Parathyroid adenoma (tissue), 2 donors: Measurements from ENCODE around the gene MTA2.

Experiments used
- H2AFZ ChIP-seq: fragments of 300-600 bp; sonication (generic); one replicate; pipeline ENCODE4 v1.7.0; 2017; ENCODE audit warnings: antibody characterized with exemption, mild to moderate bottlenecking
- H3K27ac ChIP-seq: fragments of 300-600 bp; sonication (generic); one replicate; pipeline ENCODE4 v1.7.0; 2017
- H3K27me3 ChIP-seq: fragments of 300-600 bp; sonication (generic); one replicate; pipeline ENCODE4 v1.7.0; 2017; ENCODE audit warnings: low read length; ENCODE audit not compliant: control insufficient read depth, insufficient read depth
- H3K36me3 ChIP-seq: fragments of 300-600 bp; sonication (generic); one replicate; pipeline ENCODE4 v1.7.0; 2017; ENCODE audit warnings: low read length; ENCODE audit not compliant: control insufficient read depth, insufficient read depth
- H3K4me1 ChIP-seq: fragments of 300-600 bp; sonication (generic); one replicate; pipeline ENCODE4 v1.7.0; 2017; ENCODE audit warnings: control low read depth
- H3K4me2 ChIP-seq: fragments of 300-600 bp; sonication (generic); one replicate; pipeline ENCODE4 v1.7.0; 2017; ENCODE audit warnings: low read length
- H3K4me3 ChIP-seq: fragments of 300-600 bp; sonication (generic); one replicate; pipeline ENCODE4 v1.7.0; 2017; ENCODE audit warnings: low read depth, low read length
- H3K79me2 ChIP-seq: fragments of 300-600 bp; sonication (generic); one replicate; pipeline ENCODE4 v1.7.0; 2017; ENCODE audit warnings: control low read depth
- H3K9ac ChIP-seq: fragments of 300-600 bp; sonication (generic); one replicate; pipeline ENCODE4 v1.7.0; 2017; ENCODE audit warnings: mild to moderate bottlenecking
- H3K9me3 ChIP-seq: fragments of 300-600 bp; sonication (generic); one replicate; pipeline ENCODE4 v1.7.0; 2017; ENCODE audit warnings: low read length; ENCODE audit not compliant: control insufficient read depth
- TF ChIP-seq, protein P1 (sequence below): fragments of 300-600 bp; sonication (generic); IDR thresholded peaks from one replicate; pipeline ENCODE4 v1.7.0; 2017; ENCODE audit warnings: antibody characterized with exemption, mild to moderate bottlenecking
- donor health status: primary hyperparathyroidism.

Gene MTA2

DNA sequence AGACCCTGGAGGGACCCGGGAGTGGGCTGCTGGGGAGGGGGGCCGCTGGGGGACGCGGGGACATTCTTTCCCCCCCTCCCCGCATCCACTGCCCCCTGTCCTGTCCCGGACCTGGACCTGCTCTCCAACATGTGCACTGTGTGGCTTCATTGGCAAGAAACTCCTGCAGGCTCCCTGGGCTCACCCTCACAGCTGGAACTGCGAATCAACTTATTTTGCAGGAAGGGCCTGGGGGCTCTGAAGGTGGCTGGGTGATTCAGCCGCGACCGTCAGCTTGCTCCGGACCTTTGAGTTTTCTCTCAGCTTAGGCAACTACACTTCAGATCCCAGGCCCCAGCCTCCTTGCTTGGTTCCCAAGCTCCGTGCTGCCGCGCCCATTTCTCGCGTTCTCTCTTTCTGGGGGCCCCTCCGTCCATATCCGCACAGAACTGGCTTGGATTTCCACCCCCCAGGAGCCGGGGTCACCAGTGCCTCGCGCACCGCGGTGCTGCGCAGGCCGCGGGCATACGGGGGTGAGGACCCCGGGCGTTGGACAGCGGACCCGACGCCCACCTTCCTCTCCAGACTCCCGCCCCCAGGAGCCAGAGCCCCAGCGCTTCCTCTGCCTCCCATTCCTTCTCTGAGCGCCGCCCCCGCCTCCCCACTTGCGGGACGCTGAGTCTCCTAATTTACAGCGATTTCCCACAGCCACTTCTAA lies 54.6 kb downstream of the MTA2 start:
- peak overlapping the region; percentile 47 for H3K4me3 ChIP-seq
- no peaks in the 10 kb centered on the region for H3K9me3 ChIP-seq
- peaks cover 11% of the 10 kb centered on the region for H3K79me2 ChIP-seq
- H3K9ac ChIP-seq, result no peak overlapping the region
- H2AFZ ChIP-seq, result peak overlapping the region; percentile 62
- no peaks in the 10 kb centered on the region for H3K36me3 ChIP-seq
- peak overlapping the region; percentile 58 for H3K4me2 ChIP-seq
- H3K27me3 ChIP-seq, result no peaks in the 10 kb centered on the region
- TF ChIP-seq, protein P1, sequence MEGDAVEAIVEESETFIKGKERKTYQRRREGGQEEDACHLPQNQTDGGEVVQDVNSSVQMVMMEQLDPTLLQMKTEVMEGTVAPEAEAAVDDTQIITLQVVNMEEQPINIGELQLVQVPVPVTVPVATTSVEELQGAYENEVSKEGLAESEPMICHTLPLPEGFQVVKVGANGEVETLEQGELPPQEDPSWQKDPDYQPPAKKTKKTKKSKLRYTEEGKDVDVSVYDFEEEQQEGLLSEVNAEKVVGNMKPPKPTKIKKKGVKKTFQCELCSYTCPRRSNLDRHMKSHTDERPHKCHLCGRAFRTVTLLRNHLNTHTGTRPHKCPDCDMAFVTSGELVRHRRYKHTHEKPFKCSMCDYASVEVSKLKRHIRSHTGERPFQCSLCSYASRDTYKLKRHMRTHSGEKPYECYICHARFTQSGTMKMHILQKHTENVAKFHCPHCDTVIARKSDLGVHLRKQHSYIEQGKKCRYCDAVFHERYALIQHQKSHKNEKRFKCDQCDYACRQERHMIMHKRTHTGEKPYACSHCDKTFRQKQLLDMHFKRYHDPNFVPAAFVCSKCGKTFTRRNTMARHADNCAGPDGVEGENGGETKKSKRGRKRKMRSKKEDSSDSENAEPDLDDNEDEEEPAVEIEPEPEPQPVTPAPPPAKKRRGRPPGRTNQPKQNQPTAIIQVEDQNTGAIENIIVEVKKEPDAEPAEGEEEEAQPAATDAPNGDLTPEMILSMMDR, result no peak
- H3K4me1 ChIP-seq, result peaks cover 2% of the 10 kb centered on the region
- no peak overlapping the region for H3K27ac ChIP-seq

DNA sequence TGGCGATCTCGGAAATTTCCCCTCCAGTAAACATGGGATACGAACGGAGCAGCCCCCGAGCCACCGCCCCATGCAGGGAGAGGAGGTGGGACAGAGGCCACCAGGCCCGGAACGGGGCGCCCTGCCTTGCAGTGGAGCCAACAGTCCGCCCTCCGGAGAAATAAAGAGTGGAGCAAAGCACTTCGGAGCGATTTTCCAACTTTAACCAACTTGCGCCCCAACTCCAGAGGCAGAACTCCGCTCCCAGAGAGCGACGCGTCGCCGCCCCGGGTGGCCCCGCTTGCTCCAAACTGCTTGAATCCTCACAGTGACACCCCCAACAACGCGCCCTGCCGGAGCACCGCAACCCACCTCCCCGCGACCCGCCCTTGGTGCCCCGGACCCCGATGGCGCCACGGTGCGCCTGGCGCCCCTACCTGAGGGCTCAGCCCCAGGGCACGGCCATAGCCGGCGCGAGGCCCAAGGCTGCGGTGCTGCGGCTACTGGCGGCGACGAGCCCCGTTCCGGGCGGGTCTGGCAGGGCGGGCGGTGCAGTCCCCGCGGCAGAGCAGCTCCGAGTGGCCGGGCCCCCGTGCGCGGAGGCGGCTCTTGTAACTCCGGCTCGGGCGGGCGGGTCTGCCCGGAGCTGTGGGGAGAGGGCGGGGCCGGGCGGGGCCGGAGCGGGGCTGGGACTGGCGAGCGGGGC lies 55.3 kb downstream of the MTA2 start, which contains the start of gene AHNAK:
AHNAK (minus strand) TSS at position 563 of the 685 bp plus-strand sequence. CDS start 10,708 bp downstream, outside the sequence.
- peaks cover 2% of the 10 kb centered on the region for H3K4me1 ChIP-seq
- H3K9ac ChIP-seq, result no peak within 1 kb of the TSS
- H2AFZ ChIP-seq, result peak within 1 kb of the TSS; percentile 62
- no peaks in the 10 kb centered on the region for H3K9me3 ChIP-seq
- no peaks in the 10 kb centered on the region for H3K36me3 ChIP-seq
- H3K27me3 ChIP-seq, result no peaks in the 10 kb centered on the region
- peak within 1 kb of the TSS; percentile 69 for H3K27ac ChIP-seq
- TF ChIP-seq, protein P1, result no peak
- peaks cover 14% of the 10 kb centered on the region for H3K79me2 ChIP-seq
- peak within 1 kb of the TSS; percentile 71 for H3K4me2 ChIP-seq
- peak within 1 kb of the TSS; percentile 86 for H3K4me3 ChIP-seq

DNA sequence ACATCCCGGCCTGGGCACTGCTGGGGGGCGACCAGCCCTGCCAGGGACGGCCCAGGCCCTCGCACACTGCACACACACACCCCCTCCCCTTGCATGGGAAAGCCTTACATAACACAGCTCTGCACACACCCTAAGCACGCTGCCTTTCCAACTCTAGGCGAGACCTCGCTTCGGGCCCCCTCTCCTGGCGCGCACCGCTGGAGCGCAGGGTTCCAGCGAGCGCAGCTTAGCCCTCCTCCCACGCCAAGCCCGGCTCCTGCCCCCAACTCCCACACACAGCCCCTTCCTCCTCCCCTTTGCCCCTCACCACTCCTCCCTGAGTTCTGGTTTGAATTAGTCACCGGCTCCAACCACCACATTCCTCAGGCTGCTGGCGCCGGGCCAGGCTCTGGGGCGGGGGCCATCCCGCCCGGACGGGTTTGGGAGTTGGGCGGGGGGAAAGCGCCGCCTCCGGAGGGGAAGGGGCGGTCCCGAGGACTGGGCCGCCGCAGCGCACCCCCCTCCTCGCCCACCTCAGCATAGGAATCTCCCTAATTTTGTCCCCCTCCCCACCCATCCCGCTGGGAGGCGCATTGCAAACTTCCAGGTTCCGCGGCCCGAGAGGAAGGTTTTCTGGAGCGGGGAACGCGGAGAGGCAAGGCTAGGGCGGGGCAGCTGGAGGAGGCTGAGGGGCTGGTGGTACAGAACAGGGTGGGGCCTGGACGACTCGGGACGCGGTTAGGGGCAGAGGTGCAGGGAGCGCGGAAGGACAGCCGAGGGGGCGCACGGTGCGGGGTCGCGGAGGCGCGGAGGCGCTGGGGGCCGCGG lies 56.0 kb downstream of the MTA2 start:
- H3K27ac ChIP-seq, result peak overlapping the region; percentile 69
- H3K27me3 ChIP-seq, result no peaks in the 10 kb centered on the region
- H3K4me3 ChIP-seq, result peak overlapping the region; percentile 86
- no peaks in the 10 kb centered on the region for H3K9me3 ChIP-seq
- peaks cover 2% of the 10 kb centered on the region for H3K4me1 ChIP-seq
- no peak overlapping the region for H3K9ac ChIP-seq
- TF ChIP-seq, protein P1, result no peak
- no peaks in the 10 kb centered on the region for H3K36me3 ChIP-seq
- H2AFZ ChIP-seq, result peak overlapping the region; percentile 62
- H3K79me2 ChIP-seq, result peaks cover 14% of the 10 kb centered on the region
- peak overlapping the region; percentile 71 for H3K4me2 ChIP-seq

DNA sequence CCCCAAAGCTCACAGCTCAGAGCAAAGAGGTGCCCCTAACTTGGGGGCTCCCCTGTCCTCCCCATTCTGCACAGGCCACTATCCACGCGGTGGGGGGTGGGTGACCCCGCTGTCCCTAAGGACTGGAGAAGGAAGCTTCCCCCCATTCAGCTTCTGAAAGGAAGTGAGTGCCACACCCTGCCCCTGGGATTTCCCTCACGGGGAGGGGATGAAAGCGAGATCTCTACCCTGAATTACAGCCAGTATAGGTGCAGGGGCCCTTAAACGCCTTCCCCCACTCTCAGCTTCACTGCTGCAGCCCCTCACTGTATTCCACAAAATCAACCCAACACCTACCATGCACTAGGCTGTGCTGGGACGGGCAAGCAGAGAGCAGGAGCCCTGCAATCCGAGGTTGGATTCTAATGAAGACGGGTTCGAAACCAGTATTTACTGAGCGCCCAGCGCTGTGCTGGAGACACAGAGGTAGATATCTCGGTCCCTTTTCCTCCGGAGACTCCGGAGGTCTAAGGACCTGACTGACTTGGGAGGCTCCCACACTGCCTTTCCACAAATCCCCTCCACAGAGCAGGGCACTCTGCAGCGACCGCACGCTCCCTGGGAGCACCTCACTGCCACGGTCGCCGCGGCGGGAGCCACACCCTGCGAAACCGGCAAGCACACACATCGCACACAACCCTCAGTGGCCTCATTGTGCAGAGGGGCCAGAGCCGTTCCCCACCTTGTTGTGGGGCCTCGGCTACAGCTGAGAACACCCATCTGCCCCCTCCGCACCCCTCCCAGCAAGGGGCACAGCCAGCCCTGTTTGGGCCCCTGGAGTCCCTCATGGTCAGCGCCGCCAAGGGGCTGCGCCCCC lies 56.9 kb downstream of the MTA2 start:
- Histone ChIP-seq H3K4me2 (peak overlapping the region; percentile 71), H3K27me3 (no peaks in the 10 kb centered on the region), H3K4me1 (peaks cover 4% of the 10 kb centered on the region), H3K36me3 (no peaks in the 10 kb centered on the region), H3K4me3 (peak overlapping the region; percentile 86), H3K79me2 (peaks cover 18% of the 10 kb centered on the region), H2AFZ (no peak overlapping the region), H3K27ac (peak overlapping the region; percentile 69), H3K9ac (no peak overlapping the region), H3K9me3 (no peaks in the 10 kb centered on the region)
- TF ChIP-seq, protein P1, result no peak
